SIG-M5 (cell line): Measurements from ENCODE around the gene AIG1.

Source experiments
- DNase-seq: peaks from one replicate; lab custom pipeline; 2025; lab: John Stamatoyannopoulos, UW

Gene AIG1

DNA sequence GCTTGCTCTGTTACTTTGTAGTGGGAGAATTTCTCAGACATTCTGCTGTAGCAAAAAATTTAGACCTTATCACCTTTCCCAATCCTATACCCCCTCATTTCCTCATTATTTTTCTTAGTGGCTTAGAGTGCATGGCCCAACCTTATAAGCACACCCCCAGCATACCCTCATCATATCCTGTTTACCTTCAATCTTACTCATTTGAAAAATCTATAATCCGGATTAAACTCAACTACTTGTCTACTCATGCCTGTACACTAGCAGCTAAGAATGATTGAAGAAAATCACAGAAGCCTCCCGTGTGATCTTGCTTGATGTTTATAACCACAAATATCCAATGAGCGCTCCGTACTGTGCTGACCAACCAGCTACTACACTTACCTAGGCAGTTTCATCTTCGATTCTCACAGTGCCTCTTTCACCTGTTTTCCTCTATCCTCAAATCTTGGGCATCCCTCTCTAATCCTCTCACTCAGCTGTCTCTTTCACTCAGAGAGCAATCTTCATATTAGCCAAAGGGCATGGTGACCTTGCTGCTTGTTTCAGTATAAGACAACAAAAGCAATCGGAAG, 36.6 kb downstream of the AIG1 start:
- DNase-seq: no peak

DNA sequence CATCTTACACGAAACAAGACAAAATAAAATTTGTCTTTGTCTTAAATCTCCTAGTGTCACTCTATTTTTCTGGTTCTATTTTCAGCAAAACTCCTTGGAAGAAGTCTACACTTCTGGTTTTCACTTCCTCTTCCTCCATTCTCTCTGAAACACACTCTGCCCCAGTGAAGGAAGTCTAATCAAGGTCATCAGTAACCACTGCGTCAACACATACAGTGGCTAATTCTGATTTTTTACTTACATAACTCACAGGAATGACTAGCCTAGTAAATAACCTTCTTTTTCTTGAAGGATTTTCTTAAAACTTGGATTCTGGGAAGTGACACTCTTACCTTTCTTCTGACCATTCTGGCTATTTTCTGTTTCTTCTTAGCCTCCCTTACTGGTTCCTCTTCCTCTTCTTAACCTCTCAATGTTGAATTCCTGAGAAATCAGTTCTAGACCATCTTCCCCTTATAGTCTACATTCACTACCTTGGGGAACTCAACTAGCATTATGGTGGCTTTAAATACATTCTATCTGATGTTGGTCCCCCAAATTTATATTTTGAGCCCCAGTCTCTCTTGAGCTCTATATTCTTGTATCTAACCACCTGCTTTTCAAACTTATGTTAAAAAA, 37.5 kb downstream of the AIG1 start:
- DNase-seq: no peak

DNA sequence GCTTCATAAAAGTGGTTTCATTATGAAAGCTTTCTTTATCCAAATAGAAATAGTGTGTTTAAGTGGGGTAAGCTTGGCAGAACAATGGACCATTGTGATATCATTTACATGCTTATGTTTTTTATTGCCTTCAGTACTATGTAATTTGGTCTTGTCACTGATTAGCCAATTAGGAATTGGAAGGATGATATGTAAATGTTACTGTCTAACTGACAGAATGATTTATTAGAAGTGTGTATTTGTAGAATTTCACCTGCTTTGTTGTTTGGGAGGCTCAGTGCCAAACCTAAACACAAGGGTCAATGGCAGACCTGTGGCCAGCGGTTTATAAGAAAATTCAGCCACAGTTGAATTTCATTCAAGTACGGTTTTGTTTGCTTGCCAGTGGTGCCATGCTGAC, 39.0 kb downstream of the AIG1 start:
- no peak for DNase-seq

DNA sequence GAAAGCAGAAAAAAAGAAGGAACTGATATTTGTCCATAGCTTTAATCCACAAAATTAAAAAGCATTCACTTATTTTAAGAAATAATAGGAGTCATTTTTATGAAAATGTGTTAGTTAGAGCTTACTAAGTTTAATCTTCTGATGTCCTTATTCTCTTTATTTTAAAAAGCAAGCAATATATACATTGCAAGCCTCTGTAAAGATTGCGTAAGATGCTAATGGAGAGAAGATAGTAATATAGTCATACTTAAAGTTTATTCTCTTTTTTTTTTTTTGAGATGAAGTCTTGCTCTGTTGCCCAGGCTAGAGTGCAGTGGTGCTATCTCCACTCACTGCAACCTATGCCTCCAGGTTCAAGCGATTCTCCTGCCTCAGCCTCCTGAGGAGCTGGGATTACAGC, 39.7 kb downstream of the AIG1 start:
- no peak for DNase-seq

DNA sequence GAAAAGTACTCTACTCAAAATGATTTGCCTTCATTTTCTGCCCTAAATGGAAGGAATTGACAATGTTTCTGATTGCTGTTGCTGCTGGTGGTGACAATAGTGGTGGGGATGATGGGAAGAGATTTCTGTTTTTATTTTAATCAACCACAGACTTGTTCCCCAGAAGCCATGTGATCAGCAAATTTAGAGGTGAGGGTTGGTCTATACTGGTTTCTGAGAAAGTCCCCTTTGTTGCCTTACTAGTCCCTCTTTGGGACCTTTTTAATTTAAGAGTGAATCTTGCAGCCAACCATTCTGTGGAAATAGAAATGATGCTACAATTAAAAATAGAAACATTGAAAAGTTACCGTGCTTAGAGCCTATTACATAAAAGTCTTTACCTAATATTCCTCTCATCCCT, 43.2 kb downstream of the AIG1 start:
- DNase-seq: no peak

DNA sequence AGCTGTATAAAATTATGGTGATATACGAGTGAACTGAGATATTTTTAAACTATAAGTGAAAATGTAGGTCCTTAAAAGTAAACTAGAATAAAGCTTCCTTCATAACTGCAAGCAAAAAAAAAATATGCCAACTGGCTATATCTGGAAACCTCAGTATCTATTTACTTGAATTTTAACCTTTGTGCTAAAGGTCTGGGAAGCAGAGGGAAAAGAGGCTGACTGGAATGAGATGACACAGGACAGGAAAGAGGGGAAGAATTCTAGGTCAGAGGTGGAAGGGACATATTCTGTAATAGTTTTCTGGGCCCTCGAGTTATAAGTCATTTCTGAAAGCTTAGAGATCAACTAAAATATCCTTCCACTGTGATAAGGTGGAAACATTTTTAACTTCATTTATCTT, 46.8 kb downstream of the AIG1 start:
- no peak for DNase-seq

DNA sequence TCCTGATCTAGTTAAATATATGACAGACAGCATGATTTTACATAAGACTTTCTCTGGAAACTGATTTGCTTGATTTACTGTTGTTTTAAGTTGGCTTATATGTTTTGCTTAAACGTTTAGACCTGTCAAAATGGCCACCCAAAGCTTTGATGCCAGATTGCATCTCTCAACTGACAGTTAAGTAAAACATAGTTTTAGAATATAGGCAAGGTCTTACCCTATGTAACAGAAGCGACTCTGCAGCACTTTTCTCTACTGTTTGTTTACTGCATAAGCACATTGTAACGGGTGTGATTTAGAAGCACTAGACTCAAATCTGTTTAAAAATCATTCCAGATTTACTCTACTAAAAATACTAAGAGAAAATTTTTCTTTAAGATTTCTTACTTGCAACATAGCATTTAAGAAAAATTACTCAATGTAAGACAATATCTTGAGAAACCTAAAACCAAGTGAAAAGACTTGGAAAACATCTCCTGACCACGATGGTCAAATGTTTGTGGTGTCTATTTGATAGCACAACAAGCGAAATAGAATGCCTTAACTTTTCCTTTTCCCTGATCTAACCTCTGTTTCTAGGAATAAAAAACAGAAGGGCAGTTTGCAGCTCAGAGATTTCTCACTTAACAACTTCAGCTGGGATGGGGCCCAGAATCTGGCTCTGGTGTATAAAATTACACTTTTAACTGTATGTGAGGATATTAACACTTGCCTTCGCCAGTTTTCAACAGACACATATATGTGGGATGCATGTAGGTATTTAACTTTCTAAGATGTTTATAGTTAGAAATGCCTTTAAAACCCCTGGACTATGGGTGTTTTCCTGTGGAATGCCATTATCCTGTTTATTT, 47.4 kb downstream of the AIG1 start:
- no peak for DNase-seq

DNA sequence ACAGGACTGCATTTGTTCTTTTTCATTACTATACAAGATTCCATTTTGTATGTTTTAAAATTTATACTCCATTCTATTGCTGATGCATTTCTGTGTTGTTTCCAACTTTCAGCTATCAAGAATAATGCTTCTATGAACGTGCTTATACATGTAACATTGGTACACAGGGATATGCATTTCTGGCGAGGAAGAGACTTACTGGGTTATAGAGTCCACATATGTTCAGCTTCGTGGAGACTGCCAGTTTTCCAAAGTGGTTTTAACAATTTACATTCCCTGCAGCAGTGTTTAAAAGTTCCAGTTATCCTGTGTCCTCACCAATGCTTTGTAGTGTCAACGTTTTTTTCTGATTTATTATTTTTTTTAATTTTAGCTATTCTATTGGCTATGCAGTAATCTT, 48.5 kb downstream of the AIG1 start:
- DNase-seq: no peak

DNA sequence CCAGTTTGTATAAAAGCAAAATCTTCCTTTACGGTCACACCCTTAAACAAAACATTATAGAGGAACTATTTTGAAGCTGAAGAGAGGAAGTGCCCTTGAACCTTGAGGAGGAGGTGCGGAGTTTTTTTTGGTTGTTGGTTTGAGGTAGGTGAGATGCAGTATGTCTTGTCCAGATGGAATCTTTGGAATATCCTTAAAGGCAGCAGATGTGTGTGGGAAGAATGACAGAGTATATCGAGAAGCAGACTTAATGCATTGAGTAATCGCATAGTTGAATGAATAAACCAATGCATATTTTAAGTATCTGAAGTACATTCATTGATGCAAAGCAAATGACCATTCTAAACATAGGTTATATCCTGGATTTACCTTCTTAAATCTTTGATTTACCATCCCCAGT, 49.9 kb downstream of the AIG1 start:
- no peak for DNase-seq

DNA sequence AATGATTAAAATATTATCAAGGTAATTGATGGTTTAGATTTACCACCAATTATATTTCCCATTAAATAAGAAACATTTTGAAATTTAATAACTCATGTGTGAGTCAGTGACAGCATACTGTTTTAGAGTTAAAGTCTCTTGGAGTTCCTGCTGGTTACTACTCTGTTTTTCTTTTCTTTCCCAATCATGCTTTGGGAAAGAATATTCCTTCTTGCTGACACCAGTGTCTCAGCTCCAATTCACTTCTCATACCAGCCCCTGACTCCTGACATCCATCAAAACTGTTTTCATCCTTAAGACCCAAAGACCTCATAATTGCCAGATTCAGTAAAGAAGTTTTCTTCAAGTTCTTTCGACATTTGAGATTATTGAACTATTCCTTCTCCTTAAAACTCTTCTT, 50.3 kb downstream of the AIG1 start:
- DNase-seq: no peak

DNA sequence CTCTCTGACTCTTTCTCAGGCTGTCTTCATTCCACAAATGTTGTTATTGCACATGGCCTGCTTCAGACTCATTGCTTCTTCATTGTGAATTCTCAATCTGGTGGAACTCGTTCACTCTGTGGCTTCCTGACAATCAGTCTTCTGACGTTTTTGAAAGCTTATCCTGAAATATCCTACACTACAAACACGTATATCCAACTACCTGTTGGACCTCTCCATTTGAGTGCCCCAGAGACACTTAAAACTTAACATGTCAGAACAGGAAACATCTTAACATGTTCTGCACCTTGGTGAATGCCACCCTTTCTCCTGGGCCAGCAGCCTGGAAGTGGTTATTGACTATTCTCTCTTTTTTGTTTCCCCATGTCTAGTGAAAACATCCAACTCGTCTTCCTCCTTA, 50.8 kb downstream of the AIG1 start:
- DNase-seq: no peak

DNA sequence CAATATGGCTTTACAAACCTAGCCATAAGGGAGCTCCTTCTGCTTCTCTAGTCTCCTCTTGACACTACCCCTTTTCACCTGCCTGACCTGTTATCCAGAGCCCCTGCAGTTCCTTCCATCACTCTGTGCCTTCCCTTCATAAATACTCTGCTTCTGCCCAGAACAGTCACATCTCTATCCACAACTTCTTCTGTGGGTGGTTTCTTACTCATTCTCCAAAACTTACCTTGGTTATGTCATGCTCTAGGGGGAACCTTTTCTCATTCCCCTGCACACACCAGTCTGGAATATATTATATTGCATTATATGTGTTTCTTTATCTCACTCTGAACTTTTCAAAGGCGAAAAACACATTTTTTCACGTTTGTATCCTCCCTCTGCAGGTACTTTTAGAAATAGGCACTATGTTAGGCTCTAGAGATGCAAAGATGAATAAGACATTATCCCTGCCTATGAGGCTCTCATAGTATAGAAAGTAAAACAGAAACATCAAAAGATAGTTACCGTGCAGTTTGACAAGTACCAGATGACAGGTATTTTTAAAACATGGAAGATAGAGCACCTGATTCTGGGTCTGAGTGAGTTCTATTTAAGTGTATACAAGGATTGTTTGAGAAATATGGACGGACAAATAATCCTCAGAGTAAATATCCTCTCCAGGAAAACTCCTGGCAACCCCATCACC, 51.5 kb downstream of the AIG1 start:
- DNase-seq: no peak

DNA sequence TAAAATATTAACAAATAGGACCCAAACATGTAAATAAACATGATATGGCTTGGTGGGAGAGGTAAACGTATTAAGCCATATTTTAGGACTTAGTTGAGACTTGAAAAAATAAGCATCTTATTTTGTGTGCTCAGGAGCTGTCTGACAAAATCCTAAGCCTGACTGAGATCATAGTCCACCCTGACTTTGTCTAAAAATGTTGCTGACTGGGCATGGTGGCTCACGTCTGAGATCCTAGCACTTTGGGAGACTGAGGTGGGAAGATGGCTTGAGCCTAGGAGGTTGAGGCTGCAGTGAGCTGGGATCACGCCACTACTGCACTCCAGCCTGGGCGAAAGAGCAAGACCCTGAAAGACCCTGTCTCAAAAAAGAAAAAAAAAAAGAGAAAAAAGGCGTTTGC, 52.1 kb downstream of the AIG1 start:
- DNase-seq: no peak

DNA sequence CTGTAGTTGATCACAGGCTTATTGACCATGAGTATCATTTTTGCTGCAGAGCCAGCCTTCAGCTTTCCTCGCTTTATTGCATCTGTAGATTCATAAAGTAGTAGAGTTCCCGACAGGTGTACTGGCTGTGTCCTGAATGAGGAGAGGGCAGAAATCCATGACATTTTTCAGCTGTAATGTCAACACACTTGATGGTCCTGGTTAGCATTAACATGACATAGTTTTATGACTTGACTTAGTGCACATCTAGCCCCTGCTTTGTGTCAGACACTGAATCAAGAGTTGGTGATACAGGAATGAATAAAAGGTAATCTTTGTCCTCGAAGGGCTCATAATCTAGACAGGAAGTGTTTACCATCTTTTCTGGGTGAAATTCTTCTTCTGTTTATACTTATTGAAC, 55.0 kb downstream of the AIG1 start:
- no peak for DNase-seq

DNA sequence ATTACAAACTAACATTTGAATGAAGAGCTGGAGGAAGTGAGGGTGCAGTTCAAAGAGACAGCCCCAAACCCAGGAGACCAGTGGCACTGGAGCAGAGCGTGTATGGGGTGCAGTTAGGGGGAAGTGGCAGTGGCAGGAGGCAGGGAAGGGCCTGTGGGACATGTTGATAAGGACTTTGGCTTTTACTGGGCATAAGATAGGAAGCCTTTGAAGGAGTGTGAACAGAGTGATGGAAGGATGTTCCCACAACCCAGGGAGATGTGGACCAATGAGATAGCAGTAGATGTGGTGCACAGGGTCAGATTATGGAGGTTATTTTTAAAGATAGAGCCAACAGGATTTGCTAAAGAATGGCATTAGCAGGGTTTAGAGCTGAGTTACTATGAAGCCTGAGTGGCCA, 56.4 kb downstream of the AIG1 start:
- no peak for DNase-seq

DNA sequence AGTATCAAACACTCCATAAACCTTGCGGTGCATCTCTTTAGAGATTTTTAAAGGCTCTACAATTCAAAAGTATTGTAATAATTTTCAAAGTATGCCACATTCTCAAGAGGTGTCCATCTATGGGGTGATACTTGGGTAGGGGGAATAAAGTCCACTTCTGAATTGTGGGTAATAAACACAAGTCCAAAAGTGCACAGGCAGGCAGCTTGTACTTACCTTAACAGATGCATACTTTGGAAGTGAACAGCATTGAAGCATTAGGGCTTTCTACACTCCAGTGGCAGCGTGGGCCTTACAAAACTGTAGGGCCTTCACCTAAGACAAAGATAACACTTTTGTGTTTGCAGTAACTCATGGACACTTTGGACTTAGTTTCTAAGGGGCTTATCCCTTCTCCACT, 58.6 kb downstream of the AIG1 start:
- no peak for DNase-seq

DNA sequence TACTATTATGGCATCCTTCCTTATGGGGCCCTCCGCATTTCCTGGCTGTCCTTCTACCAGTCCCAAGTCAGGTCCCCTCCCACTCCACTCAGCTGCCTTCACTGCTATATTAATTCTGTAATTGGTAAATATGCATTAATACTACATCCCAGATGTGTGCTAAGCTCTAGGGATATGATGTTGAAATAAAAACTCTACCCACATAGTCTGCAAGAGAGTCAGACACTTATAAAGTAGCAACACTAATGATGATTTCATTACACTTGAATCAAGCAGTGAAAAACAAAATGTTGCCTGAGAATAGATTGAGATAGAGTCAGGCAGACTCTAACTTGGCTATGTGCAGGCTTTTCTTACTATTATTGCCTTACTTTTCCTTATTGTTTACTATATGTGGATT, 62.4 kb downstream of the AIG1 start:
- no peak for DNase-seq

DNA sequence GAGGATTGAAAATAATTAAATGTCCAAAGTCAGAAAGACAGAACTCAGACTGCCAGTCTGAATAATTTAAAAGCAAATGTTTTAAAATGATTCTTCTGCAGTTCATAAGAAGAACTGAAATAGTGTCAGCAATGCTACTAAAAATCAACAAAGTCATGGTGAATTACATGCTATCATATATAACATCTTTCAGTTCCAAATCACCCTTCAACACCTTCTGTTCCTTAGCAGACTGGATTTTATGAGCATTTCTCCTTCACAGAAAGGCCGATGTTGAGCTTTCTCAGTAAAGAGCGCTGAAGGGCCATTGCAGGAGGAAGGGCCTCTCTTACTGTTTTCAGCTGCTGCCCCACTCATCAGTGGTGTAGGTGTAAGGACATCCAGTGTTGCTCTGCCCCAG, 63.3 kb downstream of the AIG1 start:
- DNase-seq: no peak

DNA sequence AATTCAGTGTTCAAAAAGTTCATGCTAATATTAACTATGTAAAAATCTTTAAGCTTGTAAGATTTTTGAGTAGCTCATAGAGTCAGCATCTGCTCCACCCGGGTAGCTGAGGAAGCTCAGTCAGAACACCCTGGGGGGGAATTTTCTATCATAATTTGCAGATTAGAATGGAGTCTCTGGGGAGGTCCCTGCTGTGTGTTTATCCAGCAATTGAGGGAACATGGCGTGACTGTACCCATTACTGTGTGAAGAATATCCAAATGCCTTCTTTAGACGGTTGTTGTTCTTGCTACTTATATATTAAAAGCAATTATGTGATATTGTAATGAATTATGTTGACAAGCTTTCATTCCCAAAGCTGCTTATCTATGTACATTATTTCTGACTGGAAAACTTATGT, 64.8 kb downstream of the AIG1 start:
- DNase-seq: no peak

DNA sequence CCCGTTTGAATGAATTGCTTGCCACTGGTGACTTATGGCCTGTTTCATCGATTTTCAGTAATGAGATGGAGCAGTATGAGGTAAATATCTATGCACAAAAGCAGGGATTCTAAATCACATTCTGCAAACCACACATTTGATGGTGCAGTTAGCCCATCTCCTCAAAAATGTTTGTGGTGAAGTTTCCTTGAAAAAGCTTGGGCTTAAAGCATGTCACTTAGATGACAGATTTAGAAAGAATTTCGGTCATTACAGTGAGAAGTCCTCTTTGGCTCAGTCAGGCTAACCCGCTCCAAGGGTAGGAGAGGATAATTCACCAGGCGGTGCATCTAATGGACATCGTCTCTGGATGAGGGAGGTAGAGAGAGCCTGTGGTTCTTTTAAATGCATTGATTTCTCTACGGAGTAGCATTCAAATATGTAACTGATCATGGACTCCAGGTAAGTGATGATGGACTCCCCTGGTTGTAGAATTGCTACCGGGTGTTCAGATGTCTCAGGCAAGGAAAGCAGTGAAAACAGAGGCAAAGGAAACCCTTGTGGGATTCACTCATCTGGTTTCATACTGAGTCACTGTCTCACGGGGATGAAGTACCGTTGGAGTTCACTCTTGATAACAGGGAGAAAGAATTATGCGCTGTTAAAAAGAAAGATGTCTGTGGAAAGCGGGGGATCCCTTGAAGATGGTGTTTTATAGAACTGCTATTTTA, 65.3 kb downstream of the AIG1 start:
- no peak for DNase-seq

DNA sequence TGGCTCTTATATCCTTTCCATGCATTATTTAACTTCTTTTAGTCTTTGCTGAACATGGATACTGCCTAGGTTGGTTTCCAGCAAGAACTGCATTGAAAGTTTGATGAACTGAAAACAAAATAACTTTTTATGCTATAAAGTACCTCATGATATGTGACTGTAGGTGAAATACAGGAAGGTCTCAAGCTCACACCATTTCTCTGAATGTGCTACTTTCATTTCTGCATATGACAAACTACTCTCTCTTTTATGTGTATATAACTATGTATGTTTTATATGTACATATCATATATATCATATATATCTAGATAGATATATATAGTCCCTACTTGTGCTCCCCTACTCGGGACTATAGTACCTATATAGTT, 65.9 kb downstream of the AIG1 start:
- no peak for DNase-seq

DNA sequence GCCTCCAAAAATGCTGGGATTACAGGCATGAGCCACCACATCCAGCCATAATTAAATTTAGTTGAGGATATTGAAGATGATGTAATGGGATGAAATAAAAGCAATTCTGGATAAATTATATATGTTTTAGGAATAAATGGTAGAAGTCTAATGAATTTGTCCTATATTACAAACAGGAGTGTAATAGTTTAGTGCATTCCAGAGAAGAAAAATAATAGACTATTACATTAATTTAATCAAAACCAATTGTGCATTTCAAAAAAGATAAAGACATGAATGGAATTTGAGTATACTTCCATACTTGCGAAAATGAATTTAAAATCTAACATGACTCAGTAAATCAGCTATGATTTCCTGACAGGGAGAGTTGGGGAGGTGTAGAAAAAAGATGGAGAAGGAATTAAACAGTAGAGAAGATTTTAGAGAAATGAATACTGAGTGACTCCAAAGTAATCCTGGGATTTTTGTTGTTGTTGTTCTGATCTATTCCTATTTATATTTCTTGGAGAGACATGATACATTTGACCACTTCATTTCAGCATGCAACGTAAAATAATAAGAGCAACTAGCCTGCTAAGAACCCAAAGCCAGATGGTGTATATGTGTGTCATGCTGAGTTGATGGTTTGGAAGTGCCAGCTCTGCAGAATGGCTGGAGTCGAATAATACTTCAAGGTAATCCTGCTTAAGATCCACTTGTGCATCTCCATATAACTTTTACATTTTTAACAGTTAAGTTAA, 67.4 kb downstream of the AIG1 start:
- no peak for DNase-seq
